Amygdala (tissue), 56 donors: ENCODE data around the gene MXD3.
"Not testable (repeated sequence)": the region's sequence is repeated elsewhere in the genome, so short reads cannot be mapped to it uniquely, and the experiment has no call there.

Experiments
- DNase-seq, 56 donors: peaks; one replicate each; lab custom pipeline; 2025; lab: John Stamatoyannopoulos, UW

Gene MXD3

DNA sequence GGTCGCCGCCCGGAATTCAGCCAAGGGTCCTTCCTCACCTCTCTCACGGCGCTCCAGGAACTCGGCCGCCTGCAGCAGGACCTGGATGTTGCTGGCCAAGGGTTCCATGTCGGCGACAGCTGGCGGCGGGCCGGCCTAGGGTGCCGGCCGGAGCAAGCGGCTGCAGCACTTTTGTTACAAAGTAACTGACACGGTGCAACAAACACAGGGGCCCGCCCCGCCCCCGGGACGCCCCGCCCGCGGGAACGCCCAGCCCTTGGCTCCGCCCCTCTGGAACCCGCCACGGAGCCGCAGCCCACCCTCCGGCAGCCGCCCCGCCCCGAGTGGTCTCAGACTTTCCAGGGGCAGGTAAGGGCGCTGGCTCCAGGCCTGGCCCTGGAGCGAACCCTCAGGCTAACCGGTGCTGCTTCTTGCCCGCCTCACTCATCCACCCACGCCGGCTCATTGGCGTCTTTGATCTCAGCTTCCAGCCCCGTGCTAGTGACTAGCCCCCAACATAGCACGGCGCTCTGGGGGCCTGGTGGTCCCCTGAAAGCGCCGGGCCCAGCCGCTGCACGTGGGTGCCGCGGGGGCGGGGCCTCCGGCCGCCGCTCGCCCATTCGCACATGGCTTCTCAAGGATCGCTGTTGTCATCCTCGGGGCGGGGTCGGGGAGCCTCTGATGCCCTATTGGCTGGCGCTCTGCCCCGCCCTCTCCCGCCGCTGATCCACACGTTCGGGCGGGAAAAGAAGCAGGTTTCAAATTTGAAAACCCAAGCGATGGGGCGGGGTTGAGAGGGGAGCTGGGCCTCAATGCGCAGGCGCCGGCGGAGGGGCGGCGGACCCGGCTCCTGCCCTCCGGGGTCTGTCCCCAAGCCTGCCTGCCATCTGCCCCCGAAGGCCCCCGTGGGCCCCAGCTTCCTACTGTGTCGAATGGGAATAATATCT is at the start of gene MXD3:
TSS of gene MXD3 (minus strand) at position 176 of the 926 bp plus-strand sequence. CDS start at position 108, 68 bp downstream.
- peak; percentile 39 to 95 (median 84) for DNase-seq

DNA sequence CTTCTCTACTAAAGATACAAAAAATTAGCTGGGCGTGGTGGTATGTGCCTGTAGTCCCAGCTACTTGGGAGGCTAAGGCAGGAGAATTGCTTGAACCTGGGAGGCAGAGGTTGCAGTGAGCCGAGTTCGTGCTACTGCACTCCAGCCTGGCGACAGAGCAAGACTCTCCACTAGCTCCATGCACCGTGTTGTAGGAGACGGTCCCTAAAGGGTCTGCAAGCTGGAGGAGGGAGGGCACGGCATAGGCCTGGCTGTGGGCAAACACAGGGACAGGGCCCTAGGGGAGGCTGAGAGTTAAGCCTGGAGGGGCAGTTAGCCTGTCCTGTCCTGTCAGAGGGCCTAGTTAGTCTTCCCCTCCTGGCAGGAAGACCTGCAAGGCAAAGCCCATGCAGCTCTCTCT is 49.0 kb upstream of the MXD3 start:
- DNase-seq, result not testable (repeated sequence)

DNA sequence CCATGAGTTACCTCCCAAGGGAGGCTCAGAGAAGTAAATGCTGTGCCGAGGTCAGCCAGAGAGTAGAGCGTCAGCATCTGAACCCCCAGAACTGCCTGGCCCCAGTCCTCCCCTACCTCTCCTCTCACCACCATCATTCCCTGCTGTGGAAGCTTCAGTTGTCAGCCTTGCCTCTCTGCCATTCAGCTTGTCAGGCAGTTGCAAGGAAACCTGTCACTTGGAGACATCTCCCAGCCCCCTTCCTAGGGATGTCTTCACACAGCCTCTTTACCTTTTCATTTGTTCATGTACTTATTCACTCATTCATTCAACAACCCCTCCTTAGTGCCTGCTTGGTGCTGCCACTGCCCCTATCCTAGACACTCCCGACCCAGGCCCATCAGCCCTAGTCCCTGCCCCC is 48.2 kb upstream of the MXD3 start:
- no peak for DNase-seq

- no peak for DNase-seq
Measured at GRCh38 chr5:177359451-177359851, 47.8 kb upstream of the MXD3 start.

GRCh38 chr5:177358370-177358819 is 46.7 kb upstream of the MXD3 start:
- DNase-seq, result no peak

- DNase-seq, result peak in 8 of 56 donors; percentile 10 to 45 (median 21)
Measured at GRCh38 chr5:177357459-177358351, 46.0 kb upstream of the MXD3 start, which contains the start of gene RGS14. Gene RGS14 (plus strand): TSS chr5:177357924. CDS start chr5:177358025, 101 bp downstream.

- DNase-seq, result no peak
Measured at GRCh38 chr5:177357146-177357458, 45.4 kb upstream of the MXD3 start.

DNA sequence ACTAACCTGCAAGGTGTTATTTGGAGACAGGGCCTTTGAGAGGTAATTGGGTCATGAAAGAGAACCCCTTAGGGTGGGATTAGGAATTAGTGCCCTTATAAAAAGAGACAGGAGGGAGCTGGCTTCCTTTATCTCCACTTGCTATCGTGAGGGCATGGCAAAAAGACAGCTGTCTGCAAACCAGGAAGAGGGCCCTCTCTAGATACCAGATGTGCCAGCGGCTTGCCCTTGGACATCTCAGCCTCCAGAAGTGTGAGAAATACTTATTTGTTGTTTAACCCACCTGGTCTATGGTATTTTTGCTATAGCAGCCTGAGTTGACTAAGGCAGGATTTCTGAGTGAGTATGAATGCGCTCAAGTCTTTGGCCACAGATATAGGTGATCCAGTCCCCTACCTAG is 45.0 kb upstream of the MXD3 start:
- DNase-seq, result no peak

DNA sequence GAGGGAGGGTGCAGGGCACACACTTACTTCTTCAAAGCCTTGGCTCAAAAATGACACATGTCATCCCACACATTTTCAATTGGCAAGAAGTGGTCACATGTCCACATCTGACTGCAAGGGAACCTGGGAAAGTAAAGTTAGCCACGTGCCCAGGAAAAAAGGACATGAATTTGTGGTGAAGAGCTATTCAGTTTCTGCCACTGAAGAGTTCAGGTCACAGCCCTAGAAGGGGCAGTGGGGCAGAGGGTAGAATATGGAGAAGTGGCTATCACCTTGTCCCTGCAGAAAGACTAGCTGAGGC is 44.1 kb upstream of the MXD3 start:
- DNase-seq, result no peak

DNA sequence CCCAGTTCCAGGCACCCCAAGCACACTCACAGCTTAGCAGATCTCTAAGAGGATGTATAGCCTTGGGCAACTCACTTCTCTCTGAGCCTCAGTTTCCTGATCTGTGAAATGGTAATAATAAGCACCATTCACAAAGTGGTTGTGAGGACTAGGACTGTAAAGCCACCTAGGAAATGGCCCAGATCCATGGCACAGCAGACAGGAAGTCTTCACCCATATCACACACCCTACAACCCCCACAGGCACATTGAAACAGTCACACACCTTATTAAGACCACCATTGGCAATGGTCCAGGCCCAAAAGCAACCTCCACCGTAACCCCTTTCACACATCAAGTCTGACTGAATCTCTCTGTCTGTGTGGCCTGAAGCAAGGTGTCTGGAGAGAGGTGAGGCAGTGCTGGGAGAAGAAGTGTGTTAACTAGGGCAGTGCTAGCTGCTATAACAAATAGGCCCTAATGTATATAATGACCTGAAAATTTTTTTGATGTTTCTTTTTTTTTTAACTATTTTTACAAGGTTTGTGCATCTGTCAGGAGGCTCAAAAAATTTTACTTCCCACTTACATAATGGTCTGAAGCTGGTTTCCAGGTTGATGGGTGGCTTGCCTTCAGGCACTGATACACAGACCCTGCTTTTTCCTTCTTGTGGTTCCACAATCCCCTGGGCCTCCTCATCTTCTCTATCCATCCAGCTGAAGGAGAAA is 43.6 kb upstream of the MXD3 start:
- DNase-seq, result no peak

DNA sequence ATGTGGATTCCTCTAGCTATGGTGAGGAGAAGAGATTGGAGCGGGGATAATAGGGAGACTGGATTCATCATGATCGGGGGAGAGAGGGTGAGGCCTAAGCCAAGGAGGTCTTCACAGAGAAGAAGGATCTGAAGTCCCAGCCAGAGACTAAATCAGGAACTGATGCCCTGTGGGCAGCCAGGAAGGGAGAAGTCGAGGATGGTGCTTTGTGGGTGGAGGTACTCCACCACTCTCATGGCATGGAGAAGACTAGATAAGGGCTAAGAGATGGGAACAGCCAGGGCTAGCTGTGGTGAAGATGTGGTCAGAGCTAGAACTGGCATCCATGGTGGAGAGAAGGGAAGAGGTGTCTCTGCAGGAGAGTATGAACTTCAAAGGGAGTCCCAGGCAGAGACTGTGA is 43.0 kb upstream of the MXD3 start:
- no peak for DNase-seq

- no peak for DNase-seq
Measured at GRCh38 chr5:177354256-177354655, 42.6 kb upstream of the MXD3 start.

GRCh38 chr5:177353093-177353492 is 41.4 kb upstream of the MXD3 start:
- DNase-seq, result no peak

- peak; percentile 67 to 96 (median 91) for DNase-seq
Measured at GRCh38 chr5:177351392-177352329, 40.0 kb upstream of the MXD3 start, which contains the start of gene LMAN2. Gene LMAN2 (minus strand): TSS chr5:177351668. CDS start chr5:177351647, 21 bp downstream.

GRCh38 chr5:177350776-177351391 is 39.2 kb upstream of the MXD3 start:
- no peak for DNase-seq

DNA sequence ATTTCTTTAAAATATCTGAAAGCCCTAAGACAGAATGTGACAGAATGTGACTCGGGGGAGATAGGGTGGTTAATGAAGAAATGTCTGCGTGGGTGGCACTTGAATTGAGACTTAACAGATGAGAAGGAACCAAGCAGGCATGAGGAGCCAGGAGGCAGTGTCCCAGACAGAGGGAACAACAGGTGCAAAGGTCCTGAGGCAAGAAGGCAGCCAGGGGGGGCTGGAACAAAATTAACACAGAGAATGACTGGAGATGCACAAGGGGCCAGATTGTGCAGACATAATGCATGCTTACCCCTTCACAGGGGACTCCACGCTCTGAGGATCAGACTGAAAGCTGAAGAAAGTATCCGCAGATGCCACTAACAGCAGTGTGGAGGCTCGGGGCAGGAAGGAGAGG is 38.1 kb upstream of the MXD3 start:
- DNase-seq, result no peak

GRCh38 chr5:177349362-177349647 is 37.6 kb upstream of the MXD3 start:
- no peak for DNase-seq

GRCh38 chr5:177347699-177348098 is 36.0 kb upstream of the MXD3 start:
- DNase-seq, result no peak

DNA sequence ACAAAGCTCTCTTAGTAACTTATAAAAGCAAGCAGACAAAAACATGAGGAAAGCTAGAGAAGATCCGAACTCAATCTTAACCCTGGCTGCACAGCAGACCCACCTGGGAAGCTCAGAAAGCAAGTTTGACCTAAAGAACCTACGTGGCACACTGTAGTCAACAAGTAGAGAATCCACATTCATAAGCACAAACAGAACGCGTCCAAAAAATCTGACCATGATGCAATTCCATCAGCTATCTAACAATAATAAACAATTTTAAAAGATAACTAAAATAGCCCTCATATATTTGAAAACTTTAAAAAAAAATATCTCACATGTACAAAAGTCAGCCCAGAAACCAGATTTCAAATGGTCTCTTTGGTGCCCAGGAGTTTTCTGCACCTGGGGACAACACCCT is 35.1 kb upstream of the MXD3 start:
- DNase-seq, result no peak
